ENCODE measurements around the gene OR1J1.

OR1J1 gene

DNA sequence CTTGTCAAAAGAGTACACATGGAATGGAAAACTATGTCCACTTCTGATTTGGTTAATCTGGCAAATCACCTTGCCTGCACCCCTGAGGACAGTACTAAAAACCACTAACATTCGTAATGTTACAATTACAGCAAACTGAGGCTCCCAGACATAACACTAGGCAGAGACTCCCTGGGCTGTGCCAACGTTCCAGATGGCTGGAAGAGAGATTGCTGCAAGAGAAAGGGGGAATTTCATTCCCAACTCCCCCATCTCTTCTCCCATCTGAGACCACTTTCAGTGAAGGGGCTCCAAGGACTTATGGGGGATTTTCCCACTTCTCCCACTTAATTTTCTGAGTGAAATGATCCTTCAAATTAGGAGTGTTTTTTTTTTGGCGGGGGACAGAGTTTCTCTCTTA is 11.3 kb downstream of the OR1J1 start:
- TF ChIP-seq, protein P1, sequence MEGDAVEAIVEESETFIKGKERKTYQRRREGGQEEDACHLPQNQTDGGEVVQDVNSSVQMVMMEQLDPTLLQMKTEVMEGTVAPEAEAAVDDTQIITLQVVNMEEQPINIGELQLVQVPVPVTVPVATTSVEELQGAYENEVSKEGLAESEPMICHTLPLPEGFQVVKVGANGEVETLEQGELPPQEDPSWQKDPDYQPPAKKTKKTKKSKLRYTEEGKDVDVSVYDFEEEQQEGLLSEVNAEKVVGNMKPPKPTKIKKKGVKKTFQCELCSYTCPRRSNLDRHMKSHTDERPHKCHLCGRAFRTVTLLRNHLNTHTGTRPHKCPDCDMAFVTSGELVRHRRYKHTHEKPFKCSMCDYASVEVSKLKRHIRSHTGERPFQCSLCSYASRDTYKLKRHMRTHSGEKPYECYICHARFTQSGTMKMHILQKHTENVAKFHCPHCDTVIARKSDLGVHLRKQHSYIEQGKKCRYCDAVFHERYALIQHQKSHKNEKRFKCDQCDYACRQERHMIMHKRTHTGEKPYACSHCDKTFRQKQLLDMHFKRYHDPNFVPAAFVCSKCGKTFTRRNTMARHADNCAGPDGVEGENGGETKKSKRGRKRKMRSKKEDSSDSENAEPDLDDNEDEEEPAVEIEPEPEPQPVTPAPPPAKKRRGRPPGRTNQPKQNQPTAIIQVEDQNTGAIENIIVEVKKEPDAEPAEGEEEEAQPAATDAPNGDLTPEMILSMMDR (IDR thresholded peaks at IDR 0.05; ENCODE audit: insufficient read depth, missing control alignments) = no peak
- DNase-seq (ENCODE audit: insufficient read length, low spot score) = no peak
- no peak for FAIRE-seq

DNA sequence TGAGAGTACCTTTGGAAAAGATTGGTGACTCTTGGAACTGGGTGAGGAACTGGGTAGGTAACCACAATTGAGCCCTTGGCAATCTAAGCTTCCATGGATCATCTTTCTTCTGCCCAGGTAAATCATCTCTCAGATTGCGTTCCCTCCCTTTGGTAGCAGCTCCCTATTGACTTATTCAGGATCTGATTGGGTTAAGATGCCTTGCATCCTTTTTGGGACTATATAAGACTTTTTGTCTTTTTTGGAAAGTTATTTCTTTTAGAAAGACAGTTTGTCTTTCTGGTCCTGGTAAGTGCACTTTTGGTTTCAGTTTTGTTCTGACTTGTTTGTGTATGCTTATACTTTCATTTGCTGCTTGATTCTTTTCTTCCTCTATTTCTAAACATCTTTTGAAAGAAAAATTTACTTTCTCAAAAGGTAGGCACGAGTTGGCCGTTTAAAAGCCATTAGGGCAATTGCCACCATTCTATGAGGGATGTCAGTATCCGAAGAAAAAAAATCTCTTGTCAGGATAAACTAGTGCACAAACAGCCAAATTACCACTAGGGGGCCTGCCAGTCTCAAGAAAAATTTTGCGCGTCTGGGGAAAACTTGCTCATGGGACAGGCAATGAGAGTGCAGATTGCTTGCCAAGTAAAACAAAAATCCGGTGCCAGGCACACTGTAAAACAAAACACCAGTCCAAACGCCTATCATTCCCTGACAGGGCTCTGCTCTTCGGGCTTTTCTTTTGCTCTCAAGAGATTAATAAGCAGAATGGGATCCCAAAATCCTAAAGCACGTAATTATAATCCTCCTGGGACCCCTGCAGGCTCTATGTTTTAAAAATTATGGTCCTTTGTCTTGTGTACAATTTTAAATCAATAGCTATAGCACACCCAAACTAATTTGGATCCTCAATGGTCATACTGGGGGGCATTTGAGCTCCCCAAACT is 12.8 kb downstream of the OR1J1 start:
- peak; percentile 38 for DNase-seq (ENCODE audit: insufficient read length, low spot score)
- no peak for FAIRE-seq
- TF ChIP-seq, protein P1 (IDR thresholded peaks at IDR 0.05; ENCODE audit: insufficient read depth, missing control alignments) = peak; percentile 77

DNA sequence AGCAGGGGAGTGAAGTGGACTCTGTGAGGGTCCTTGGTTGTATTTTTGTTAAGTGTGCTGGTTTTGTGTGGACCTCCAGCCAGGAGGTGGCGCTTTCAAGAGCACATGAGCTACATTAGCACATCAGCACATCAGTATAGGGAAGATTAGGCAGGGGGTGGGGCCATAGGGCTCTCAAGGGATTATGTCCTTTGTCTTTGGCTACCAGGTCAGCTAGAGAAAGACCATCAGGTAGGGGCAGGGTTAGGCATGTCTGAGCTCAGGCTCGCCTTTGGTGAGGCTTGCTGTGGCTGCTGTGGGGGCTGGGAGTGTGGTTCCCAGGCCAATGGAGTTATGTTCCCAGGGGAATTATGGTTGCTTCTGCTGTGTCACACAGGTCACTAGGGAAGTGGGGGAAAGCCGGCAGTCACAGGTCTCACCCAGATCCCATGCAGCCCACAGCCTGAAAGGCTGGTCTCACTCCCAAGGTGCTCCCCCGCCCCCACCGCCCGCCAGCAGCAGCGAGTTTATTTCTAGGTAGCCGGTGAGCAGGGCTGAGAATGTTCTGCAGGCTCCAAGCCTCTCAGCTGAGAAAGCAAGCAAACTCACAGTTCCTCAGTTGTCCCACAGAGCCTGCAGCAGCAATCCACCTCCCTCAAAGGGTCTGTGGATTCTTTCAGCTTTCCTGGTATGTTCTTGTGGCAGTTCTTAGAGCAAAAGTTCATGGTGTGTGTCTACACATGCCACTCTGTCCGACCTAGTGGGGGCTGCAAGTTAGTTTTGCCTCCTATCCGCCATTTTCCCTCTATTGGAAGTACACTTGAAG is 13.7 kb downstream of the OR1J1 start:
- DNase-seq (ENCODE audit: insufficient read length, low spot score) = no peak
- FAIRE-seq = no peak
- TF ChIP-seq, protein P1 (IDR thresholded peaks at IDR 0.05; ENCODE audit: insufficient read depth, missing control alignments) = no peak

DNA sequence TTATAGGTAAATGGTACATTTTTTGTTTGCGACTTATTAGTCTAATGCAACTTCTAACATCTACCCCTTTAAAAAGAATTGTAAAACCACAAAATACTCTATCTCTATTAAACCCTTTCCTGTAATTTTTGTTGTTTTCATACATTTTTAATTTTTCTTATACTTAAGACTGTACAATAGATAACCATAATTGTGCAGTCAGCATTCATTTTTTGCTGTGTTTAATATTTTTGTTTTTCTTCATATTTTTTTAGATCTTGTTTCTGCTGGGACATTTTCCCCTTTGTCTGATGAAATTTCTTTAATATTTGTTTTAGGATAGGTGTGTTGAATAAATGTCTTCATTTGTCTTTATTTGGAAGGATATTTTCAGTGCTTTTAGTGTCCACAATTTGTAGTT is 19.9 kb downstream of the OR1J1 start:
- FAIRE-seq (no peak), DNase-seq (ENCODE audit: insufficient read length, low spot score) (no peak)
- TF ChIP-seq, protein P1 (IDR thresholded peaks at IDR 0.05; ENCODE audit: insufficient read depth, missing control alignments) = no peak

DNA sequence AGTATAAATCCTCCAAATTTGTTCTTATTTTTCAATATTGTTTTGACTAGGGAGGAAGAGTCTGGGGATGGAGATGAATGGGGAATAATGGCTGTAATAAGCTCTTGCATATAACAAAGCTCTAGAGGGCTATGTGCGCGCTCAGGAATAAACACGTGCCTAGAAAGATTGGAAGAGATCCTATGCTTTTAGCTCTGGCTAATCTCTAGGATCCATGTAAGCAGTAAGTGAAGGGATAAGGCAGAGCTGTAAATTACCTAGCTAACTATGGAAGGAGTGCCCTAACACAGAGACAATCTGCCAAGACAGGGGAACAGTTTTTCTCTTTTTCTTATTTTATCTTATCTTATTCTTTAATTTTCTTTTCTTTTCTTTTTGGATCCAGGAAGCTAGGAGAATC is 21.6 kb downstream of the OR1J1 start:
- DNase-seq (ENCODE audit: insufficient read length, low spot score) = no peak
- TF ChIP-seq, protein P1 (IDR thresholded peaks at IDR 0.05; ENCODE audit: insufficient read depth, missing control alignments) = no peak
- FAIRE-seq = no peak

DNA sequence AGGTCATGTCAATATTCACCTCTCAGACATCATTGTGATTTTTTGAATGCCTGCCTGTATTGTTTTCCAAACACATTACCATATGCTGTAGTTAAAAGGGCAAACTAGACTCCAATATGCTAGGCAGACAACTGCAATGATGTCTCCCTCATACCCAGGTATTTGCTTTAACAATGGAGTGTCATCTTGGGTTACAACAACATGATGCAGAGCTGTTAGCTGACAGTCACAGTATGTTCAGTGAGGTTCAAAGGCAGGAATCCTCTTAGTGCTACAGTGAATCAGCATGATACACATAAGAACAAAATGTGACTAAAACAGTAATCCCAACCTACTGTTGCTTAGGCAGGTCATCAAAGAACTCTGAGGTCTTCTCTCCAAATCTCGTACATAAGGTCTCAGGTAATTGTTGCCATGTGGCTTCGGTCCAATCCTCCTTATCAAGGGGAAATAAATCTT is 24.0 kb downstream of the OR1J1 start:
- FAIRE-seq = no peak
- no peak for DNase-seq (ENCODE audit: insufficient read length, low spot score)
- TF ChIP-seq, protein P1 (IDR thresholded peaks at IDR 0.05; ENCODE audit: insufficient read depth, missing control alignments) = no peak

Measured in D721Med (cell line).